DND-41 (cell line): ENCODE data around the gene VSNL1.
"Not testable (repeated sequence)": the region's sequence is repeated elsewhere in the genome, so short reads cannot be mapped to it uniquely, and the experiment has no call there.

Source experiments
- ATAC-seq: fragments of 200-7000 bp; cut with Tn5 transposase; 3 replicates; pipeline ENCODE4 v1.9.1; 2021; ENCODE audit warnings: low read depth; ENCODE audit not compliant: insufficient read depth
- DNase-seq: peaks from one replicate; pipeline ENCODE4 v3.0.0-alpha.2; 2020
- H2AFZ ChIP-seq: 2 replicates; pipeline ENCODE4 v1.6.0; 2012; ENCODE audit warnings: low read depth, low read length
- H3K27ac ChIP-seq: 2 replicates; pipeline ENCODE4 v1.5.1; 2012; ENCODE audit warnings: low read length, inconsistent platforms
- H3K27me3 ChIP-seq: fragments of 200-600 bp; sonication (generic); 2 replicates; pipeline ENCODE4 v1.6.0; 2012; ENCODE audit warnings: low read length, mild to moderate bottlenecking, inconsistent platforms; ENCODE audit not compliant: insufficient read depth, poor library complexity
- H3K36me3 ChIP-seq: 2 replicates; pipeline ENCODE4 v1.5.1; 2012; ENCODE audit warnings: low read length, inconsistent platforms; ENCODE audit not compliant: insufficient read depth
- H3K4me1 ChIP-seq: 2 replicates; pipeline ENCODE4 v1.5.1; 2012; ENCODE audit warnings: mild to moderate bottlenecking, low read length; ENCODE audit not compliant: insufficient read depth
- H3K4me2 ChIP-seq: 2 replicates; pipeline ENCODE4 v1.6.0; 2012; ENCODE audit warnings: mild to moderate bottlenecking, moderate library complexity, low read length, inconsistent platforms; ENCODE audit not compliant: insufficient read depth
- H3K4me3 ChIP-seq, 2 experiments: fragments of 200-600 bp in 1 of 2; shearing (Covaris generic) in 1 of 2; 2 replicates each; pipeline ENCODE4 v1.5.1; 2012 to 2016; ENCODE audit warnings: inconsistent platforms in 2 of 2, low read length in 2 of 2, mild to moderate bottlenecking in 2 of 2, low read depth in 1 of 2, moderate library complexity in 1 of 2
- H3K79me2 ChIP-seq: 2 replicates; pipeline ENCODE4 v1.6.0; 2012; ENCODE audit warnings: low read length, inconsistent platforms; ENCODE audit not compliant: insufficient read depth
- H3K9ac ChIP-seq: 2 replicates; pipeline ENCODE4 v1.6.0; 2012; ENCODE audit warnings: low read depth, mild to moderate bottlenecking, inconsistent platforms, low read length, moderate library complexity
- H3K9me3 ChIP-seq: 2 replicates; pipeline ENCODE4 v1.5.1; 2012; ENCODE audit warnings: low read length, moderate library complexity, mild to moderate bottlenecking, inconsistent platforms; ENCODE audit not compliant: insufficient read depth, severe bottlenecking
- H4K20me1 ChIP-seq: 2 replicates; pipeline ENCODE4 v1.6.0; 2012; ENCODE audit warnings: low read length; ENCODE audit not compliant: insufficient read depth
- CTCF ChIP-seq: IDR thresholded peaks from 2 replicates; pipeline ENCODE4 v1.5.1; 2012; ENCODE audit warnings: borderline replicate concordance, low read length, moderate library complexity, mild to moderate bottlenecking; ENCODE audit not compliant: poor library complexity, severe bottlenecking; ENCODE audit errors: extremely low read depth
- EZH2 ChIP-seq: IDR thresholded peaks from 3 replicates; pipeline ENCODE4 v1.6.1; 2012; ENCODE audit warnings: borderline replicate concordance, low read depth, mild to moderate bottlenecking, moderate library complexity, low read length, inconsistent platforms; ENCODE audit not compliant: severe bottlenecking

VSNL1 gene

GRCh38 chr2:17558878-17559277 is 18.4 kb downstream of the VSNL1 start:
- ATAC-seq (no peak), DNase-seq (no peak)
- TF ChIP-seq EZH2 (no peak), CTCF (no peak)
- no peaks in the 10 kb centered on the region for H3K79me2 ChIP-seq
- no peak overlapping the region for H3K4me3 ChIP-seq
- H4K20me1 ChIP-seq, result no peaks in the 10 kb centered on the region
- no peaks in the 10 kb centered on the region for H3K36me3 ChIP-seq
- H3K4me2 ChIP-seq, result no peak overlapping the region
- H2AFZ ChIP-seq, result no peak overlapping the region
- no peaks in the 10 kb centered on the region for H3K27me3 ChIP-seq
- H3K27ac ChIP-seq, result no peak overlapping the region
- no peak overlapping the region for H3K9ac ChIP-seq
- H3K4me1 ChIP-seq, result no peaks in the 10 kb centered on the region
- H3K9me3 ChIP-seq, result no peaks in the 10 kb centered on the region

GRCh38 chr2:17565726-17566125 is 25.2 kb downstream of the VSNL1 start:
- not testable (repeated sequence) for H4K20me1 ChIP-seq, H3K79me2 ChIP-seq, H3K4me1 ChIP-seq, ATAC-seq, H3K4me3 ChIP-seq, H3K36me3 ChIP-seq, H3K27ac ChIP-seq, H3K4me2 ChIP-seq, H3K27me3 ChIP-seq, H2AFZ ChIP-seq, DNase-seq, H3K9me3 ChIP-seq, H3K9ac ChIP-seq

- Histone ChIP-seq H3K4me2 (no peak overlapping the region), H3K27ac (no peak overlapping the region), H2AFZ (no peak overlapping the region), H3K9ac (no peak overlapping the region), H3K4me1 (no peaks in the 10 kb centered on the region), H3K4me3 (no peak overlapping the region), H3K9me3 (no peaks in the 10 kb centered on the region), H3K27me3 (no peaks in the 10 kb centered on the region), H3K79me2 (no peaks in the 10 kb centered on the region), H3K36me3 (no peaks in the 10 kb centered on the region), H4K20me1 (no peaks in the 10 kb centered on the region)
- ATAC-seq (no peak), DNase-seq (no peak)
- TF ChIP-seq EZH2 (no peak), CTCF (no peak)
Measured at GRCh38 chr2:17571681-17572080, 31.2 kb downstream of the VSNL1 start.

- DNase-seq (no peak), ATAC-seq (no peak)
- H3K36me3 ChIP-seq, result no peaks in the 10 kb centered on the region
- no peaks in the 10 kb centered on the region for H3K4me1 ChIP-seq
- no peak overlapping the region for H3K9ac ChIP-seq
- no peak overlapping the region for H2AFZ ChIP-seq
- no peaks in the 10 kb centered on the region for H3K9me3 ChIP-seq
- H3K27me3 ChIP-seq, result no peaks in the 10 kb centered on the region
- no peak overlapping the region for H3K4me3 ChIP-seq
- no peaks in the 10 kb centered on the region for H3K79me2 ChIP-seq
- H4K20me1 ChIP-seq, result no peaks in the 10 kb centered on the region
- H3K4me2 ChIP-seq, result no peak overlapping the region
- no peak overlapping the region for H3K27ac ChIP-seq
- TF ChIP-seq CTCF (no peak), EZH2 (no peak)
Measured at GRCh38 chr2:17573085-17573803, 32.7 kb downstream of the VSNL1 start.
